SHP77 treated with DMSO at 0.1 percent for 48 hours (cell line): ENCODE results near the gene RIPOR2.

Experiments used
- DNase-seq: peaks from one replicate; lab custom pipeline; 2025; lab: John Stamatoyannopoulos, UW

Gene RIPOR2

GRCh38 chr6:24875534-24875901, 60.2 kb downstream of the RIPOR2 start:
- DNase-seq, result no peak

GRCh38 chr6:24874776-24875533, 60.8 kb downstream of the RIPOR2 start:
- DNase-seq, result no peak

DNA sequence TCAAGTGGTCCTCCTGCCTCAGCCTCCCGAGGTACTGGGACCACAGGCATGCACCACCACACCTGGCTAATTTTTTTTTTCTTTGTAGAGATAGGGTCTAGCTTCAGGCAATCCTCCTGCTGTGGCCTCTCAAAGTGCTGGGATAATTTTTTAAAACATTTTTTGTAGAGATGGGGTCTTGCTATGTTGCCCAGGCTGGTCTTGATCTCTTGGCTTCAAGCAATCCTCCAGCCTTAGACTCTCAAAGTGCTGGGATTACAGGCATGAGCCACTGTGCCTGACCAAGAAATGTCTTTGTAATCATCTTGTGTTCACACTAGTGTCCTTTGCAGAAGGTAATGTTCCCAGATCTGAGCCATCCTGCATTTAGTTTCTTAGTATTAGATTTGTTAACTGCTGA, 61.6 kb downstream of the RIPOR2 start:
- no peak for DNase-seq

GRCh38 chr6:24872779-24873178, 63.0 kb downstream of the RIPOR2 start:
- DNase-seq, result no peak

- no peak for DNase-seq
These were observed 67.0 kb downstream of the RIPOR2 start for GRCh38 chr6:24868765-24869164.

DNA sequence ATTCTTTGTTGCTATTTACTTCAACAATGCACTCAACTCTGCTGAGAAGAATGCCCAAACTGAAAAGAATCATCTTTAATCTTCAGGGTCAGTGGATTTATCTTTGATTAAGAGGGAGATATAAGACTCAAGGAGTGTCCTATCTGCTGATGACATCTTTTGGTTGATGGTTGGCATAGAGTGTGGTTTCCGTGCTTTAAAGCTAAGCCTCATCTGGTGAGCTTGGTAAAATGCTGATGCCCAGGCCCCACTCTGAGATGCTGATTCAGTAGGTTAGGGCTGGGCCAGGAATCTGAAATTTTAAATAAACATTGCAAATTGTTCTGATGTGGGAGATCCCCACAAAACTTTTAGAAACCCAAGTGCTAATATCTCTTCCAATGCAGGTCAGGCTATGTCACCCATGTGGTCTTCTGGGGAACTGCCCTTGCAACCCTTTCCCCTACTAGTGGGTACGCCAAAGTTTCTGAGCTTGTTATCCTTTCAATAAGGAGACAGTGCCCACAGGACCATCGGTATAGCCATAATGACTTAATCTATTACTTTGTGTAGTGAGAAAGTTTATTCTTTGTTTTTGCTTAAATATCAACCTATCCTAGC, 68.6 kb downstream of the RIPOR2 start:
- no peak for DNase-seq

GRCh38 chr6:24865161-24865560, 70.6 kb downstream of the RIPOR2 start:
- no peak for DNase-seq

GRCh38 chr6:24864343-24864742, 71.4 kb downstream of the RIPOR2 start:
- DNase-seq, result peak; percentile 57

DNA sequence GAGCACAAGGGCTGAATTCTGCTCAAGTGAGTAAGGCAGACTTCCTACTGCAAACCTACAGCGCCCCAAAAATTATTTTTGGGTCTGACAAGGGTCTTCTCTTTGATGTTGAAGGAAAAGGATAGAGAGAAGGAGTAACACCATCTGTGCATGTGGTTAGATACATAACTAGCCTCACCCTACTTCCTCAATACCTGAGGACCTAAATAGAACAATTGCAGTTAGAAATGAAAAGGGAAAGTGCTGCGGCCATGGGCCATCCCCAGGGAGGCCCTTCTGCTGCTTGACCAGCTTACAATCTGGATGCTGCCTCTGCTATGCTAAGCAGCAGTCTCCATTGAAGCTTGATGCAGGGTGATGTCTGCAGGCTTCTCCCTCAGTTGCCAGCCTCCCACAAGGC, 73.8 kb downstream of the RIPOR2 start:
- DNase-seq, result no peak

GRCh38 chr6:24859608-24860200, 76.1 kb downstream of the RIPOR2 start:
- DNase-seq, result no peak

GRCh38 chr6:24859132-24859531, 76.6 kb downstream of the RIPOR2 start:
- no peak for DNase-seq

- DNase-seq, result no peak
These were observed 77.5 kb downstream of the RIPOR2 start for GRCh38 chr6:24858177-24858653.

DNA sequence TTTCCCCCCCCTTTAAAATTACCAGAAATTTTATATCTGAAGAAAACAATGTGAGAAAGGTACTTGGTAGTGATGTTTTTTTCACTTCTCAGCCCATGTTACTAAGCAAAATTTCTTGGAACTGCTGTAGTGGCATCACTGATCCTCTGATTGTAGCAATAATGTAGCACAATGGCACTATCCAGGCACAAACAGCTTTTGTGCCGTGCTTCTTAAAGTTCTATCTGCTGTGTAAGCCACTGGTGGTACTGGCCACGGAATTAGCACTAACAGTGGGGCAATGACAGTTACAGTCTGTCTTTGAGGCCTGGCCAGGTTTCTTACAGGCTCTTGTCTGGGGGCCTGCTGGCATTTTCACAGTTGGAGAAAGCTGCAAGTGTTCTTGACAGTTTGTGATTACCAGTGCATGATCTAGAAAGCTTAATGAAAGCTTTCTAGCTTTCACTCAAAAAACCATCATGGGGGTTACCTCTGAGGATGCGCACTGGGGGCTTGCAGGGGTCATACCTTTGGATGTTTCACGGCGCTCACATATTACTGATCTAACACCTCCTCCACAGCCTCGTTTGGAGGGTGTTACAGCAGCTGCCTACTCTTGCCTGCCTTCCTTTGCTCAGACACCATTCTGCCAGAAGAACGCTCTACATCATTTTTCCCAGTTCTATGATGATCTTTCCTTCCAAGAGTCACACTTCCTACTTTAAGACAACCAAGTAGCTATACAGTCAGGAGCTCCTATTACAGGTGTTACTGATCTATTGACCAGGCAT, 78.7 kb downstream of the RIPOR2 start:
- DNase-seq, result no peak

- DNase-seq, result no peak
These were observed 79.5 kb downstream of the RIPOR2 start for GRCh38 chr6:24856246-24856599.

- DNase-seq, result peak; percentile 58
These were observed 80.1 kb downstream of the RIPOR2 start for GRCh38 chr6:24855395-24856245.

- DNase-seq, result no peak
These were observed 81.6 kb downstream of the RIPOR2 start for GRCh38 chr6:24854077-24854666.

DNA sequence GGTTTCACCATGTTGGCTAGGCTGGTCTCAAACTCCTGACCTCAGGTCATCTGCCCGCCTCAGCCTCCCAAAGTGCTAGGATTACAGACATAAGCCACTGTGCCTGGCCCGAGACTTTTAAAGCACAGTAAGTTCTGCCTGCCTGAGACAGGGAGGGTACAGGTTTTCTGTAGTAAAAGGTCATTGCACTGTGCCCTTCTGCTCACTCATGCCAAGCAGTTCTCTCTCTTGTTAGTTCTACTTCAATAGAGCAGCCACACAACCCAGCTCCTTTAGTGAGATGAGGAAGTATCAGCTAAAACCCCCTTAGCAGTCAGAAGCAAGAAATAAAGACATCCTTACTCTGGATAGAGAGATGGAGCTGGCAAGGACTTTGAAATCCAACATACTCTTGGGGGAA, 84.7 kb downstream of the RIPOR2 start:
- no peak for DNase-seq

DNA sequence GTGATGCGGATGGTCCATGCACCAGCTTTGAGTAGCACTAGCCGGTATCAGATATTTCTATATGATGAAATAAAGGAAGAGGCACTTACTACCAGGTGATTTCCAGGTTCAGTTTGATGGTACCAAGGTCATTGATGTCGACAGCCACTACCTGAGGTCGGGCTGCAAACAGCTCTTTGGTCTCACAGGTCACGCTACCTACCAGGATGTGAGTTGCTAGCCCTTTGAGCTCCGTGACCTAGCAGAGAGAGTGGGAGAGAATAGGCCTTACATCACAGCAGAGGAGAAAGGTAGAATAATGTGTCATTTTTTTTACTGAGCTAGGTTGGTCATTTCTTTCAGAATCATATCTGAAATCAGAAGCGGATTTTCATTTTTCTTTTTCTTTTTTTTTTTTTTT, 86.0 kb downstream of the RIPOR2 start:
- no peak for DNase-seq

GRCh38 chr6:24848461-24848860, 87.3 kb downstream of the RIPOR2 start:
- no peak for DNase-seq

DNA sequence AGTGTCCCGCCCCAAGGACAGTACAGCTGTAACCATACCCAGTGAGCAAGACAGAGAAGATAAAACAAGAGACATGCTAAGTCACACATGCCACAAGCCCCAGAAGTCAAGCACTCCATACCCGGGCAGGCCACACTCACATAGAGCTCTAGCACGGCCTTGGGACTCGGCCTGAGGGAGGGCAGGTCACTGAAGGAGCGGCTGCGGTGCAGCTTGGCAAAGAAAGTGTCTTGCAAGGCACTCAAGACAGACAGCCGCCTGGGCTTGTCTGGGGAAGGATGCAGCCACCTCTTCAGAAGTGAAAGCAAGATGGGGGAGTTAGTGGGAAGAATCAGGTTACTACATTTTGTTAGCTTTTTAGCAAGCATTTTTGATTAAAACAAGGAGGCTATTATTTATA, 88.4 kb downstream of the RIPOR2 start:
- DNase-seq, result no peak

DNA sequence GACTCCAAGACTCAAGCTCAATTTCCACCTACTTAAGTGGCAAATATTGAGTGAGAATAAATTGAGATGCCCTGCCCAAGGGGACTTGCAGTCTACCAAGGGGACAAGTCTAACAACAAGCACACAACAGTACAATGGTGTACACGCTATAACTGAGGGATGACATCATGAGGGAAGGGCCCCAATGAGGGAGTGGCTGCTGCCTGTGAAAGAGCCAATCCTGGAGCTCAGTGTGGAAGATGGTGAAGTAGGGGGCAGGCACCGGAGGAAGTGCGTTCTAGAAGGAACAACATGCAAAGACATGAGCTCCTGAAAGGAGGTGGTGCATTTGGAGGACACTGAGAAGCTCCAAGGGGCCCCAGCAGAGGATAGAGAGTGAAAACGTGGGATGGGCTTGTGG, 90.2 kb downstream of the RIPOR2 start:
- DNase-seq, result no peak
